ENCODE results near the gene HOXB7.

HOXB7 gene

DNA sequence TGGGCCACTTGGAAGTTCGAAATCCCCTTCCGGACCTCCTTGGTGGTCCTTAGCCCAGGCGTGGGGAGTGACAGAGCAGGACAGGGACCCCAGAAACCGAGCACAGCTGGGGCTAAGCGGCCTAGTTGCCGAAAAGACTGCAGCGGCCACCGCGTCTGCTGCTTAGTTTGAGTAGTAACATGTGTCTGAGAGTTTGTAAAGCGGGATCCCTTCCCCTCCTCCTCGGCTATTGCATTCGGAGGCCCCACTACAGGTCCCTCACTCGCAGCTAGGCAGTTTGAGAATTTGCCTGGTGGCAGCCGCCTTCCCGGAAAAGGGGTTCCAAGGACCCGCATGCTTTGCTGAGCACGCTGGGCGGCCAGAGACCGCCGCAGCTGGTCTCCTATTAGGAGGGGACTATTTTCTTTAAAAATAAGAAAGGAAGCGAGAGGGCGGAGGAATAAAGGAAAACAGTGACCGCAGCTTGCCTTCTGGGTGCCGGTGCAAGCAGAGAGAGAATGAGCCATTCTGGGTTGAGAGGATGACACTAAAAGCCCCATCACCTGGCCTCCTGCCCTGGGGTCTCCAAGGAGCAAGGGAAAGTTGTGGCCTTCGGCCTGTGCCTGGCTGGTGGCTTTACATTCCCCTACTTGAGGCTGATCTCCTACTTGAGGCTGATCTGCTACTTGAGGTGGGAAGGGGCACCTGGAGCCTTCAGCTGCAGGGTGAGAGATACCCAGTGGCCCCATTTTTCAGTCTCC is 16.1 kb downstream of the HOXB7 start:
- no peak for DNase-seq (ENCODE audit: low spot score)

DNA sequence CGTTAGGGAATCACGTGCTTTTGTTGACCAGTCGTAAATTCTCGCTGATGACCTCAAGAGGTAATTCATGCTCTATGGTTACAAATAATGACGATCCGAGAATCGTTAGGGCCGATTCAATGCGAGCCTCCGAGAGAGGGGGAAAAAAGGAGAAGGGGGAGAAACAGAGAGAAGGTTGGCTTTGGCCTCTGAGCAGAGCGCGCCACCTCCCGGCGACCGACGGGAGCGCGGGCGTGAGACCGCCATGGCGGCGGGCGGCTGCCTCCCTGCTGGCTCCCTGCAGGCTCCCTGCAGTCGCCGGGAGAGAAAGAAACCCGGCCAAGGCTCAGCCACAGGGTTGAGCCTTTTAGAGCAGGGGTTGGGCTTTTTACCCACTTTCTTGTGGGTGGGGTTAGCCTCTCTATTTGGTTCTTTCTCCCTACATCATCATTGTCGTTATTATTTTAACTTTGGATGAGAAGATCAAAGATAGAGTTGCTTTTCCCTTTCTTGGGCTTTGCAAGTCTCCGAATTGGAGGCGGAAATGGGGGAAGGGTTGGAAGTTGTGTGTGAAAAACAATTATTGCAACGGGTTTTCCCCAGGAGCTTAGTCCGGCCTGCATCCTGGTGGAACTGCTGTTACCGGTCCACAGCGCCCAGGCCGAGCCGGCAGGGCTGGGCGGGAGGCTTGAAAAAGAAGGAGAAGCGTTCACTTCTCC is 16.8 kb downstream of the HOXB7 start:
- no peak for DNase-seq (ENCODE audit: low spot score)

DNA sequence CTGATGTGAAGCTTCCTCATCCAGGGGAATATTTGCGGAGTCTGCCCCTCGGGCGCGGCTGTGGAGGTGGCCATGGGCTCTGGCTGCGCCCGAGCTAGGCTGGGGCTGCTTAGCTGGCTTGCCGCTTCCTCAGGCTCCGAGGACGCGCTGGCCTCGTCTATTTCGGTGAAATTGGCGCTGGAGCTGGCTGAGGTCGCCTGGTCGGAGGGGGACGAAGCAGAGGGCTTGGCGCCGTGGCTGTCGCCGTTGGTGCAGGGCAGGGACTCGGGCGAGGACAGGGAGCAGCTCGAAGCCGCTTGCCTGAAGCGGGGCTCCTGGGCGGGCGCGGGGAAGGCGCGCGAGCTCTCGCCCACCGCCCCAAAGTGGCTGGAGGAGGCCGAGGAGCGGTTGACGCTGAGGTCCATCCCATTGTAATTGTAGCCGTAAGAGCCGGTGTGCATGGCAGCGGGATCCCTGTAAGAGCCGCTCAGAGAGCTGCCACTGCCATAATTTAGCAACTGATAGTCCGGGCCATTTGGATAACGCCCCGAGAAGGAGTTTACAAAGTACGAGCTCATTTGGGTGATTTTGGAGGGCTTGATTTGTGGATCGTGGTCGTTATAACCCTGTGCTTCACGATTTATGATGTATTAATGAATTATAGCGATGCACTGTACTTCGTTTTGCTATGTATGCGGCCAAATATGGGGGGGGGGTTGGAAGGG is 17.5 kb downstream of the HOXB7 start, which contains the start of gene HOXB5:
TSS of gene HOXB5 (minus strand) at position 654 of the 704 bp plus-strand sequence. CDS start at position 557, 97 bp downstream.
- DNase-seq (ENCODE audit: low spot score): no peak

DNA sequence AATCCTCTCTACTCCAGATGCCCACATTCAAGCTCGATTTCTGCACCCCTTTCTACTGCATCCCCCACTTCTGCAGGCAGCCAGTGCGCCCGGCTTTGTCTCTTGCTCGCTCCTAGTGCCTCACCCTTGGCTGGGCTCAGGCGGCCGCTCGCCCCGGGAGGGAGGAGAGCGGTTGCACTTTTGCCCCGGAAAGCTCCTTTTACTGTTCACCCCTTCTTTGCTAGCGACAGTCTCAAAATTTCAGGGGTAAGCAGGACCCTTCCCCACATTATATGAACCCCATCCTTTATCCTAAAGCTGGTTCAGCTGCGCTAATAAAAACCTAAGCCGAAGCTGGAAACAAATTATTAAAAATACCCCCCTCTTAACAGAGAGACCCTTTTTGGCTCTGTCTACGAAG is 18.2 kb downstream of the HOXB7 start:
- no peak for DNase-seq (ENCODE audit: low spot score)

DNA sequence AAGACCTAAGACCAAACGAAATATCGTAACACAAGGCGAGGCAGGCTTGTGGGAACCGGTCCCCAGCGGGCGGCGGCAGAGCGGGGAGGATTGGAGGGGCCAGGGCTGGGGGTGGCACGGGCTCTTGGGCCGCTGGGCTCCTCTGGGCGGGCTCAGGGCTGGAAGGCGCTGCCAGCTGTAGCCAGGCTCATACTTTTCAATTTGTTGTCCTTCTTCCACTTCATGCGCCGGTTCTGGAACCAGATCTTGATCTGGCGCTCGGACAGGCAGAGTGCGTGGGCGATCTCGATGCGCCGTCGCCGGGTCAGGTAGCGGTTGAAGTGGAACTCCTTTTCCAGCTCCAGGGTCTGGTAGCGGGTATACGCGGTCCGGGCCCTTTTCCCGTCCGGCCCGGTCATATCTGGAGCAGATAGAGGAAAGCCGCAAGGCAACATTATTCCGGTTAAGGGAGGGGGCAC is 18.7 kb downstream of the HOXB7 start:
- DNase-seq (ENCODE audit: low spot score): no peak

DNA sequence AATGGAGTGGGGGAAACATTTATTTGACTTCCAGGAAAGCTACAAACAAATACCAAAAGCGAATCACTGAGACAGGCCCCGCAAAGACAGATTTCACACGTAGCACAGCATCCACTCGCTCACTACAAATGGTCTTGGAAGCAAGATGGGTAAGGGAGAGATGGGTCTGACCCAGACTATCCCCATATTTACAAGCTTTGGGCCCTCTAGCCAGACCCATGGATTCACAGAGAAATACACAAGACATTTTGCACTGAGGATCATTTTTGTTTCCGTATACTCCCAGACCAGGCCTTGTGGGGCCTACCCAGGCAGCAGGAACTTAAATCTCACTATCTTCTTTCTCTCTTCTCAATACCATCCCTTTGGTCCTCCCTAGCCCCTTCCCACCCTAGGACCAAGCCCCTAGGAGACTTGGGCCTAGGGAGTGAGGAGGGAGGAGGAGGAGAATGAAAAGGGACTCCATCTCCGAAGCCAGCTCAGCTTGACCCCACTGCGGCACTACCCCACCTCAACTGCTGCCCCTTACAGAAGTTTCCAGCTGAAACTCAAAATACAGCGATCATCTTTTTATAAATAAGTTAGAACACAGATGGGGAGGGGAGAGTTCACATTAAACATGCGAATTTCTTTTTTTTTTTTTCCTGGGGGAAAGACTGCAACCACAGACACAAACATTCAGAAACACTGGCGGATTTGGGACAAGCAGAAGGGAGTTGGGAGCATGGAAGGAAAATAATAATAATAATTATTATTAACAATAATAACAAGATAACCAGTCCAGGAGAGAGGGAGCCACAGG is 19.4 kb downstream of the HOXB7 start:
- DNase-seq (ENCODE audit: low spot score): no peak

DNA sequence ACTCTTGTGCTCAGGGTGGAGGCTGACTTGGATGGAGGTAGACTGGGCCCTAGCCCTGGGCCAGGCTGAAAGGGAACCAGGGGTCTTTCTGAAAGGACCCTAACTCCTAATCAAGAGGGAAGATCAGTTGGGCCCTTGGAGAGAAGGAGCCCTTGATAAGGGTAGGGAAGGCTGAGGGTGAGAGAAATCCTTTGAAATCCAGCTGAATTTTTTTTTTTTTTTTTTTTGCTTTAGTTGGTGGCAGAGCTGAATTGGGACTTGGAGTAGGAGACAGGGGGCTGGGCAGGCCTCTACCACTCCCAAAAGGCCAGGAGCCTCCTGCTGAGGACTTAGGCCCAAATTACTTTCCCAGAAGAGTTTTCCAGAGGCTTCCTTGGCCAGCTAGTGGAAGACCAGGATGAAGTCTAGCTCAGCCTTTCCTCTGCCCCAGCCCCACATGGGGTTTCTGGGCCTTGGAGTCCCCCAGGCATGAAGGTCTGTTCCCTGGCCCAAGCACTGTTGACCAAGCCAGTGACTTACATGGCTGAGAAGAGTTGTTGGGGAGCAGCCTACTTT is 20.1 kb downstream of the HOXB7 start:
- no peak for DNase-seq (ENCODE audit: low spot score)

DNA sequence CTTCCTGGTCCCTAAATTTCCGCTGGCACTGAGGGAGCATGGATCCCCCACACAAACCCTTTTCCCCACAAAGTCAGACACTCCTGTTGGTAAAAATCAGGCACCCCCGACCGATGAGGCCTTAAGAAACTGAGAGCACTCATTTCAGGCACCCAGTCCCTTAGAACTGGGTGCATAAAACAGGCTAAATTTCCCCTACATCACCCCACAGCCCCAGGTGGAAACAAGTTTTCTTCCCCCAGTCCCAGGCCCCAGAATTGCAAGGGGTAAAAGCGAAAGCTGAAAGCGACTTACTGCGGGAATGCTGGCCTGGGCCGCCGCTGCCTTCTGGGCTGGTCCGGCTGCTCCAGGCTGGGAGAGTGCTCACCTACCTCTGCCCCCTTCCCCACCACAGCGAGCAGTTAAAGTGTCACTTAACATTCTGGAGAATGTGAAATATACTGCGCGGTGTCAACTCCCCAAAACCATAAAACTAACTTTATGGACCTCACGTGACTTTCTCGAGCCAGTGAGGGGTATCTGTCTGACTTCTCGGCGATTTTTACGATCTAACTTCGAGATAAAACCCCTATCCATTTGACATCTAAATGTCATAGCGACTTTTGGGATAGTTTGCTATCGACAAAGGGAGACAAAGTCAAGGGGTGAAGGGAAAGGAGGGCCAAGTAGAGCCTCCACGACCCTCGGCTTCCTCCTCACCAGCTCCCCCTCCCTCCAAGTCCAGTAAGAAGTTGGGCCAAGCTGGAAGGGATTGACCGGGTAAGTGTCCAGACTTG is 20.8 kb downstream of the HOXB7 start, which contains the start of gene HOXB3:
TSS of gene HOXB3 (minus strand) at position 411 of the 776 bp plus-strand sequence. CDS start 37,767 bp downstream, outside the sequence.
- no peak for DNase-seq (ENCODE audit: low spot score)

DNA sequence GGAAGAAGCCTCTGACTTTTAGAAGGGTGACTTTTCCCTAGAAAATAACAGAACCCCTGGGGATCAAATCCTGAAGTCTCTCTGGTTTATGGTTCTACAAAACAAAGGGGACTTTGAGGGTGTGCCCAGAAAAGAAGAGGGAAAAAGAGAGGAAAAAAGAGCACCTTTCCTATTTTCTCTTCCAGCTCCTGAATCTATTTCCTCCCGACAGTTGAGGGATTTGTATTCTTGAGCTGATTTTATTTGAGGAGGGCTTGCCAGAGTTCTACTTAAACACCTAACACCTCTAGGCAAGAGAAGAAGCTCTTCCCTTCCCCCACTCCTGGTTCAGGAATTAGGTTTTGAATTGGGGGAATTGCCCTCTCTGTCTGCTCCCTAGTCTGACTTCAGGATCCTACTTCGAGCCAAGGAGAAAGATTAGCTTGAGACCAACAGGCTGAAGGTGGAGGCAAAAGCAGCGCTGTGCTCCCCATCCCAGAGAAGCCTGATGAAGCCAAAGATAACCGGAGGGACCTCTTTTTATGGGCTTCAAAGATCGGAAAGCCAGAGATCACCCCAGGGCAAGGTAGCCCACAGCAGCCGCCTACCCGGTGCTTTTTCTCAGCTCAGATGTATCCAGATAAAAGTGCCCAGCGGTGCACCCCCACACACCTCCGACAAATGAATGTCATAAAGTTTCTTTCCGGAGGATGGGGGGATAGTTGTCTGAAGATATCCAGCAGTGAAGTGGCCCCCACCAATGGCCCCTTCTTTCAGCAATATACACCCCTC is 21.6 kb downstream of the HOXB7 start:
- no peak for DNase-seq (ENCODE audit: low spot score)

DNA sequence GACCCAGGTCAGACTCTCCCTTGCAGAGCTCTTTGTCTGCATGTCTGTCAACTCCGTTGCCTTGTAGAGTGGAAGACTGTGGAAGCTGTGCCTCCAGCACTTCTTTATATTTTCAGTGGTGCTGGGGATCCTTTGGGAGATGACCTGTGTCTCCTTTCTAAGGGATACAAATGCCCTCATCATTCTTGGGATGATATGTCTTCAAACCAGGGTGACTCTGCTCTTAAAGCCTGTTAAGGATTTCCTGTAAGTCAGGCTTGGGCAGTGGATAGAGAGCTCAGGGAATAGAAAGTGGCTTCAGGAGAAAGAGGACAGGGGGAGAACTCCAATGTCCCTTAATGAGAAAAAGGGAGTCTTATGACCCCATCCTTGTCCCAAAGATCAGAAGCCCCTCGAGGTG is 22.3 kb downstream of the HOXB7 start:
- DNase-seq (ENCODE audit: low spot score): no peak

DNA sequence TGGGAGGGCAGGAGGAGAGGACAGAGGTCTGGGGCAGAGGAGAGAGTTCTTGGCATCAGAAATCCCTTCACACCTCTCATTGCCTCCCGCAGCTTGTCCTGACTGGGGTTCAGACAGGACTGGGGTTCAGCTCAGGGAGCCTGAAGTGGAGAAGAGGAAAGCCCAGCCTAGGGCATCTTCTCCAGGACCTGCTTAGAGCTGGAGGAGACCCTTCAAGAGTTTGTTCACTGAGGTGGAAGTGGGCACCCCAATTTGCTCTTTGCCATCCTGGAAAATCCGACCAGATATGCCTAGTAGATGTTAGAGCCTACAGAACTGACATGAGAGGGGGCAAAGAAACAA is 22.8 kb downstream of the HOXB7 start:
- DNase-seq (ENCODE audit: low spot score): no peak

DNA sequence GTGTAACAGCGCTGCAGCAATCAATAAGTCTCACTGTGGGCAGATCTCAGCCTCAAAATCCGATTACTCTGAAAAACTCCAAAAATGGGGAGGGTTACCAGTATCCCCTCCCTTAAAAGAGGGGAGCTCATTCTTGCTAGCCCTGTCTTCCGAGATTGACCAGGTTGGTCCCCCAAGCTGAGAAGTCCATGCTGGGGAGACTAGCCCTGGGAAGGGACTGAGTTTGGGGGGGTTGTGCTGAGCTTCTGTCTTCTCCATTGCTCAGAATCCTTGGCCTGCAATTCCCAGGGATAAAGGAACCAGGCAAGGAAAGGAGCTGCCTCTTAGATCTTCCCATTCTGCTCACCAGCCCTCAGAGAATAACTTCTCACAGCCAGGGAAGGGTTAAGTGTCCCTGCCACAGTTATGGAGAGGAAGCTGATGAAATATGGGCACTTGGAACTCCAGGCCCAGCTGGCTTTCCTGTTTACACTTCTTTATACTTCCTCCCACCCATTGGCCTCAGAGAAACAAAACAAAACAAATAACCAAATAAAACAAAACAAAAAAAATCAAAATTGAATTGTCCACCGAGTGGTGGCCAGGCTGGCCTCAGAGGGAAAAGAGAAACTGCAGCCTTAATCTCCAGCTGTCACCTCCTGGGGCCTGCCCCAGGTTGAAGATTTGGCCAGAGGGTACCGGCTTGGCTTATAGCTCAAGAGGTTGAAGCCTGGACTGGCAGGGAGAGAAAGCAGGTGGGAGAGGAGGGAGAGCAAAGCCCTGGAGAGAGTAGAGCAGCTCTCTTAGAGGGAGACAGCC is 23.3 kb downstream of the HOXB7 start:
- no peak for DNase-seq (ENCODE audit: low spot score)

DNA sequence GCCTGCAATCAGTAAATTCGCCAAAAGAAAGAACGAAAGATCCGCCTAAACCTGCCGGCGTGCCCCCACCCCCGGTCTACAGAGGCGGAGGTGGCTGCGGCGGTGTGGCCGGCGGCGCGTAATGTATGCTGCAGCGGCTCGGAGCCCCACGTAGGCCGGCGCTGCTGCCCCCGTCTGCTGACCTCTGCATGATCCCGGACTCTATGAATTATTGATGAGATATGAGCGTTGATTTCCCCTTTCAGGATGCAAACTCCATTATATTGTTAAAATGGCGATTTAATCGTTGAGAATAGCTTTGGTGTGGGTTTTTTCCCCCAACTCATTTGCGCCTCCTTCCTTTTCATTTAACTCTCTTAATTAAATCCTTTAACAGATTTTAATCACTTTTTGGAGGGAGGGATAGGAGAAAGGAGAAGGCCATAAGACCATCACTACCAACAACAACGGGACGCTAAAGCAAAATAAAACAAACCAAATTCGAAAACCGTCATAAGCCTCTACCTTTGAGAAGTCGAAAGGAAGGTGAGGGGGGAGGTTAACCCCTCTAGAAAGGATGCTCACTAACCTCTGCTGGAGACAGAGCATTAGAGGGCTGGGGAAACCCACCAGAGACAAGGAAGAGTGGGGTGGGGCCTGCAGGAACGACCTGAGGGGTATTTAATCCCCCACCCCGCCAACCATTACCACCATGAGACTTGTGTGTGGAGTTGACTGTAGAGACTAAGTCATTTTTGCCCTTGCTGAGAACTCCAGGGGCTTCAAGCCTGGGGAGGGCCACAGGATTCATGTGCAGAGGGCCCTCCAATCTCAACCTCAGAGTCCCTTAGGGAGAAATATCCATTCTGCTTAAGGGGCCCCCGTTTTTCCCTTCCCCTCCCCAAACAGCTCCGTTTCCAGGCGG is 24.2 kb downstream of the HOXB7 start:
- no peak for DNase-seq (ENCODE audit: low spot score)

DNA sequence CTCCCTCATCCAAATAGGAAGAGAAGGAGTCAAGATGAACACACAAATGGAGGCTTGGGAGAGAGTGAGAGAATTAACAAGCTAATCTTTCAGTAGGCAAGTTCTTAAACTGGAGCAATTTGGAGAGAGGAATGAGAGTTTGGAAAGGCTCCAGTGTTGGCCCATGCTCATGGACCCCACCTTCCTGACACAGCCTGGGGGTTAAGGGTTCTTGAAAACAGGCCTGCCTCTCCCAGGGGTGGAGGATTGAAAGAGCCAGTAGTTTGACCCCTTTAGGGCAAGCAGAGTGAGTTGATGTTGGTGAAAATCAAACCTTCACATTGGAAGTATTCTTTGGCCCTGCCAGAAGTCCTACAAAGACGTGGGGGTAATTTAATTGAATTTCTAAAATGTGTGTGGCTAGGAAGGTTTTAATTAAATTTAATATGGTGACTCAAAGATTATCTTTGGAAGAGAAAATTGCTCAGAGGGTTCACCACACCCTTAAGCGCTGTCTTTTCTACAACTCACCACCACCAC is 26.5 kb downstream of the HOXB7 start:
- no peak for DNase-seq (ENCODE audit: low spot score)

DNA sequence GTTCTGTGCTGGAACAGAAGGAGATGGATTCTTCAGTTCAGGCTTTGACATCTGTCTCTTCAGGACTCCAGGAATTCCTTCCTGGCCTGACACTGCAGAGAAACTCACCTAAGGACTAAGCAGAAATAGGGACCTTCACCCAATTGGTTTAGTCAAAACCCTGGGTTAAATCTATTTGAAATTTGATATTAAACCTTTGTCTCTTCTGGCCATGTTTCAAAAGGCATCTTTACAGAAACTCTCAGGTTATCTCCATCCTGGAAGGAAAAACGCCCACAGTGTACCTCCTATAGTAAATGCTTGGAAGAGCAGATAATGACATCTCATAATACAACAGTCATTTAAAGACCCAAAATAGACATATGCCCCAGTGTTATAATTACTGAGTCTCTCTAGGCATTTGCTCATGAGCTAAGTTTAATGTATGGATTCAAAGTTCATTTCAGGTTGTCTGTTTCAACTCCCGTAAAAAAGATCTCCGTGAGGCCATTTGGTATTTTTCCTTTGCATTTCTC is 27.1 kb downstream of the HOXB7 start:
- DNase-seq (ENCODE audit: low spot score): no peak

DNA sequence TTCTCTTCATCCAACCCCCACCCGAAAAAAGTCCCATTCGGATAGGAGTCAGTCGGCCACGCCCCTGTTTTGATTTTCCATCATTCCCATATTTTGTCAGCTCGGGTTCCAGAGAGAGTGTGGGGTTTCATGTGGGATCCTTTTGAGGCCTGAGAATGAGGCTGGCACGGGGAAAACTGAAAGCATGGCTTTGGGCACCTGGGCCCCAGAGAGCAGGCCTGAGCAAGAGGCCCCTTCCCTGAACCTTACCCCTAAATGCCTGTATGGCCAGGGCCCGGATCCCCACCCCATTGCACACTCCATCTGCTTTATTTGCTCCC is 28.1 kb downstream of the HOXB7 start:
- DNase-seq (ENCODE audit: low spot score): no peak

DNA sequence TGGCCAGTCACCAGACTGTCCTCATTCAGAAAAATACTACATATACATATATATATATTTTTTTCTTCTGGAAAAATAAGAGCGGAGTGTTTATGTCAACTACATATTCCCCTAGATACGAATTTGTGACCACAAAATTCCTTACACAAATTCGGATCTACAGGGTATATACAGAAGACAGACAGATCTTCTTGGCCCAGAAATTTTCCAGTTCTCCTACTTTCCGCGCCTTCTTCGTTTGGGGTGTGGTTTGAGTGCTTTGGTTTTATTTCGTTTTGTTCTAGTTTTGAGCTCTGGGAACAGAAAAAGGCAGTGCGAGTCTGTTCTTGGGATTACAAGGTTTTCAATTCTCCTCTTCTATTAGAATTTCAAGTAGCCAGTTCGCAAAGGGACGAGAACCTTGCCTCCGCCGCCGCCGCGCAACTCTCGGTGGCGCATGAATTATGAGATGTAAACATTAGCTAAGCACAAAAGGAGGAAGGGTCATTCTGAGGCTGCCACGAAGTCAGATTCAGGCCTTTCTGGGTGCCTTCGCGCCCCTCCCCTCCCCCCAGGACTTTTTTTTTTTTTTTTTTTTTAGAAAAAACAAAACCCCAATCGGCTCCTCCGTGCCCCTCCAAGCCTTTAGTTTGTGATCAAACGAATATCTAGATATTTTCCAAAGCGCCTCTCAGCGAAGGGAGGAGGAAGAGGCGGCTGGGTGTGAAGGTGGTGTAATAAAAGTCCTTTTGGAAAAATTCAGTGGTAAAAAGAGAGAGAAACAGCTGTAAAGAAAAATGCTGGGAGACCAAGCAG is 30.9 kb downstream of the HOXB7 start:
- DNase-seq (ENCODE audit: low spot score): no peak
